ENCODE measurements around the gene ANP32E.
A peak's percentile ranks its signal among the peaks of the same experiment; 100 is the strongest.

Gene ANP32E

GRCh38 chr1:150227228-150227627 lies 8.7 kb downstream of the ANP32E start:
- no peaks in the 10 kb centered on the region for H3K9me3 ChIP-seq (ENCODE audit: control insufficient read depth, insufficient read depth, low read depth, low read length)
- TF ChIP-seq KLF16 (tag by site-specific recombination; IDR thresholded peaks at IDR 0.05) (no peak), ZNF146 (tag by site-specific recombination; IDR thresholded peaks at IDR 0.05) (peak; percentile 93), ZNF280D (tag by site-specific recombination; IDR thresholded peaks at IDR 0.05) (0 out of 2 replicates have a peak, but pooled peaks have one; percentile 42)
- H3K36me3 ChIP-seq (ENCODE audit: control insufficient read depth in 2 of 2, insufficient read depth in 1 of 2, low read length in 2 of 2) = peaks cover 80 to 85% of the 10 kb centered on the region in 2 experiments
- no peak overlapping the region for H3K4me3 ChIP-seq (ENCODE audit: low read depth, low read length)
- ChIA-PET POLR2A (no interaction called here), CTCF (no interaction called here)
- no peak overlapping the region for H3K27ac ChIP-seq (ENCODE audit: extremely low read depth, low read depth, low read length)
- H3K4me1 ChIP-seq (ENCODE audit: control insufficient read depth, insufficient read depth, low read length) = no peaks in the 10 kb centered on the region

GRCh38 chr1:150226486-150226885 lies 9.4 kb downstream of the ANP32E start:
- Histone ChIP-seq H3K4me3 (ENCODE audit: low read depth, low read length) (no peak overlapping the region), H3K9me3 (ENCODE audit: control insufficient read depth, insufficient read depth, low read depth, low read length) (no peaks in the 10 kb centered on the region), H3K4me1 (ENCODE audit: control insufficient read depth, insufficient read depth, low read length) (no peaks in the 10 kb centered on the region), H3K27ac (ENCODE audit: extremely low read depth, low read depth, low read length) (no peak overlapping the region), H3K36me3 (ENCODE audit: control insufficient read depth in 2 of 2, insufficient read depth in 1 of 2, low read length in 2 of 2) (peaks cover 84 to 85% of the 10 kb centered on the region in 2 experiments)
- no peak for TF ChIP-seq ZNF473 (tag by site-specific recombination; IDR thresholded peaks at IDR 0.05)
- TF ChIP-seq ZNF513 (tag by site-specific recombination; IDR thresholded peaks at IDR 0.05) = peak; percentile 100
- POLR2A ChIA-PET = interaction anchor here (0.7 kb wide), 1 partner anchor 289 kb away, joined by 3 read pairs; the partner anchor contains the start of gene FALEC
- CTCF ChIA-PET = no interaction called here

GRCh38 chr1:150225546-150225945 lies 10.4 kb downstream of the ANP32E start:
- H3K27ac ChIP-seq (ENCODE audit: extremely low read depth, low read depth, low read length) = no peak overlapping the region
- H3K36me3 ChIP-seq (ENCODE audit: control insufficient read depth in 2 of 2, insufficient read depth in 1 of 2, low read length in 2 of 2) = peaks cover 81 to 82% of the 10 kb centered on the region in 2 experiments
- H3K4me3 ChIP-seq (ENCODE audit: low read depth, low read length) = no peak overlapping the region
- CTCF ChIA-PET = no interaction called here
- H3K9me3 ChIP-seq (ENCODE audit: control insufficient read depth, insufficient read depth, low read depth, low read length) = no peaks in the 10 kb centered on the region
- no peaks in the 10 kb centered on the region for H3K4me1 ChIP-seq (ENCODE audit: control insufficient read depth, insufficient read depth, low read length)
- TF ChIP-seq ZNF549 (tag by site-specific recombination; IDR thresholded peaks at IDR 0.05) (no peak), SP3 (tag by site-specific recombination; IDR thresholded peaks at IDR 0.05) (no peak), ZNF239 (tag by site-specific recombination; IDR thresholded peaks at IDR 0.05) (no peak), ZNF311 (tag by site-specific recombination; IDR thresholded peaks at IDR 0.05; ENCODE audit: borderline replicate concordance) (no peak), TCF7L2 (IDR thresholded peaks at IDR 0.05; ENCODE audit: borderline replicate concordance, low read depth, low read length) (no peak), MEIS1 (CRISPR knock-in tag; IDR thresholded peaks at IDR 0.05; ENCODE audit: borderline replicate concordance) (no peak), ZNF610 (tag by site-specific recombination; IDR thresholded peaks at IDR 0.05; ENCODE audit: borderline replicate concordance) (no peak), ZNF426 (tag by site-specific recombination; IDR thresholded peaks at IDR 0.05) (no peak), ZEB2 (tag by site-specific recombination; IDR thresholded peaks at IDR 0.05) (no peak), ZNF529 (tag by site-specific recombination; IDR thresholded peaks at IDR 0.05; ENCODE audit: insufficient replicate concordance) (no peak), ZFP41 (tag by site-specific recombination; IDR thresholded peaks at IDR 0.05; ENCODE audit: borderline replicate concordance) (no peak), ZNF48 (tag by site-specific recombination; IDR thresholded peaks at IDR 0.05) (no peak), GFI1B (tag by site-specific recombination; IDR thresholded peaks at IDR 0.05) (no peak), ZNF843 (tag by site-specific recombination; IDR thresholded peaks at IDR 0.05) (no peak), KLF17 (tag by site-specific recombination; IDR thresholded peaks at IDR 0.05) (no peak)
- POLR2A ChIA-PET = interaction anchor here (0.6 to 0.7 kb wide), 2 partner anchors 290 to 426 kb away, joined by 3 read pairs; partner anchors contain the start of gene FALEC

All from HEK293 (cell line).